SK-N-SH treated with all-trans-retinoic acid at 6 μM for 48 hours (cell line): ENCODE measurements around the gene KLHDC7B.

Source experiments
- CSDC2 ChIP-seq: fragments of 250-450 bp; sonication (Bioruptor Pico); IDR thresholded peaks from 2 replicates; pipeline ENCODE4 v1.5.0; 2020; ENCODE audit warnings: mild to moderate bottlenecking, moderate library complexity
- OSR1 ChIP-seq: fragments of 250-450 bp; sonication (Bioruptor Pico); IDR thresholded peaks from 2 replicates; pipeline ENCODE4 v1.8.0; 2022; ENCODE audit warnings: moderate library complexity, mild to moderate bottlenecking, inconsistent platforms
- TCF4 ChIP-seq: fragments of 250-450 bp; sonication (Bioruptor Pico); IDR thresholded peaks from 2 replicates; pipeline ENCODE4 v1.8.0; 2021; ENCODE audit warnings: mild to moderate bottlenecking, moderate library complexity, borderline replicate concordance
- TOX ChIP-seq: fragments of 250-450 bp; sonication (Bioruptor Pico); IDR thresholded peaks from 2 replicates; pipeline ENCODE4 v1.8.0; 2021; ENCODE audit warnings: mild to moderate bottlenecking, moderate library complexity, borderline replicate concordance
- ZFP30 ChIP-seq: fragments of 450-650 bp; formaldehyde crosslinking; IDR thresholded peaks from 2 replicates; pipeline ENCODE4 v1.5.0; 2022; ENCODE audit warnings: mild to moderate bottlenecking, moderate library complexity
- TF ChIP-seq, protein P1 (sequence below): fragments of 250-450 bp; sonication (Bioruptor Pico); IDR thresholded peaks from 2 replicates; pipeline ENCODE4 v1.8.0; 2021; ENCODE audit warnings: low read depth, mild to moderate bottlenecking, moderate library complexity, borderline replicate concordance
- TF ChIP-seq, protein P2 (sequence below): fragments of 250-450 bp; sonication (Bioruptor Pico); IDR thresholded peaks from 2 replicates; pipeline ENCODE4 v1.8.0; 2020; ENCODE audit warnings: mild to moderate bottlenecking, moderate library complexity, borderline replicate concordance

DNA sequence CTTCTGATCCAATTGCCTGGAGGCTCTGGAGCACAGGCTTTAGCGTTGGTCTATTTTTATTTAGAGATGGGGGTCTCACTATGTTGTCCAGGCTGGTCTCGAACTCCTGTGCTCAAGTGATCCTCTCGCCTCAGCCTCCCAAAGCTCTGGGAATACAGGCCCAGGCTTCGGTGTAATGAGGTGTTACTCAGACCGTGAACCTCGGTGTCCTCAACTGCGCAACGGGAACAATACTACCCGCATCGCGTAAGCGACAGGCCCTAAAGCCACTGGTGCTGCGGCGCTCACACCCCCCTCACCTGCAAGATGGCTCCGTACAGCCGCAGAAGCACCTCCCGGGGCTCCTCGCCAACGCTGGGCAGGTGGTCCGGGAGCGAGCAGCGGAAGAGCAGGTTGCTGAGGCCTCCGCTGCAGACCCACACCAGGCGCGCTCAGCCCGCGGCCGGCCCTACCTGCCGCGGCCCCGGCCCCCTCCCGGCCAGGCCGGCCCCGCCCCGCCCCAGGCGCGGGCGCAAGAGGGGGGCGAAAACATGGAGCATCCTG, 36.3 kb downstream of the KLHDC7B start:
- TF ChIP-seq ZFP30 (CRISPR knock-in tag) (no peak), OSR1 (no peak), CSDC2 (CRISPR knock-in tag) (no peak), TOX (CRISPR knock-in tag) (no peak), TCF4 (CRISPR knock-in tag) (no peak)
- TF ChIP-seq, protein P1, sequence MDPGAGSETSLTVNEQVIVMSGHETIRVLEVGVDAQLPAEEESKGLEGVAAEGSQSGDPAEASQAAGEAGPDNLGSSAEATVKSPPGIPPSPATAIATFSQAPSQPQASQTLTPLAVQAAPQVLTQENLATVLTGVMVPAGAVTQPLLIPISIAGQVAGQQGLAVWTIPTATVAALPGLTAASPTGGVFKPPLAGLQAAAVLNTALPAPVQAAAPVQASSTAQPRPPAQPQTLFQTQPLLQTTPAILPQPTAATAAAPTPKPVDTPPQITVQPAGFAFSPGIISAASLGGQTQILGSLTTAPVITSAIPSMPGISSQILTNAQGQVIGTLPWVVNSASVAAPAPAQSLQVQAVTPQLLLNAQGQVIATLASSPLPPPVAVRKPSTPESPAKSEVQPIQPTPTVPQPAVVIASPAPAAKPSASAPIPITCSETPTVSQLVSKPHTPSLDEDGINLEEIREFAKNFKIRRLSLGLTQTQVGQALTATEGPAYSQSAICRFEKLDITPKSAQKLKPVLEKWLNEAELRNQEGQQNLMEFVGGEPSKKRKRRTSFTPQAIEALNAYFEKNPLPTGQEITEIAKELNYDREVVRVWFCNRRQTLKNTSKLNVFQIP (CRISPR knock-in tag): no peak
- TF ChIP-seq, protein P2, sequence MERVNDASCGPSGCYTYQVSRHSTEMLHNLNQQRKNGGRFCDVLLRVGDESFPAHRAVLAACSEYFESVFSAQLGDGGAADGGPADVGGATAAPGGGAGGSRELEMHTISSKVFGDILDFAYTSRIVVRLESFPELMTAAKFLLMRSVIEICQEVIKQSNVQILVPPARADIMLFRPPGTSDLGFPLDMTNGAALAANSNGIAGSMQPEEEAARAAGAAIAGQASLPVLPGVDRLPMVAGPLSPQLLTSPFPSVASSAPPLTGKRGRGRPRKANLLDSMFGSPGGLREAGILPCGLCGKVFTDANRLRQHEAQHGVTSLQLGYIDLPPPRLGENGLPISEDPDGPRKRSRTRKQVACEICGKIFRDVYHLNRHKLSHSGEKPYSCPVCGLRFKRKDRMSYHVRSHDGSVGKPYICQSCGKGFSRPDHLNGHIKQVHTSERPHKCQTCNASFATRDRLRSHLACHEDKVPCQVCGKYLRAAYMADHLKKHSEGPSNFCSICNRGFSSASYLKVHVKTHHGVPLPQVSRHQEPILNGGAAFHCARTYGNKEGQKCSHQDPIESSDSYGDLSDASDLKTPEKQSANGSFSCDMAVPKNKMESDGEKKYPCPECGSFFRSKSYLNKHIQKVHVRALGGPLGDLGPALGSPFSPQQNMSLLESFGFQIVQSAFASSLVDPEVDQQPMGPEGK (CRISPR knock-in tag): no peak
